Tongue (tissue), 2 donors: Measurements from ENCODE around the gene NMRAL1. TPM values are rescaled to one million over a fixed set of nuclear protein-coding genes. Genes with fewer than 3 reads are reported as not detected.

Source experiments
- DNase-seq: peaks from one replicate; pipeline ENCODE4 v3.0.0-alpha.2; 2015
- total RNA-seq: library from RNA; depleted of rRNA; stranded (reverse); fragments of >200 nt; gene quantifications from one replicate; pipeline ENCODE4 v1.2.3, GENCODE V29; 2014

The NMRAL1 gene
- total RNA-seq, 1 donor from 2014 or later = 27.7 TPM

DNA sequence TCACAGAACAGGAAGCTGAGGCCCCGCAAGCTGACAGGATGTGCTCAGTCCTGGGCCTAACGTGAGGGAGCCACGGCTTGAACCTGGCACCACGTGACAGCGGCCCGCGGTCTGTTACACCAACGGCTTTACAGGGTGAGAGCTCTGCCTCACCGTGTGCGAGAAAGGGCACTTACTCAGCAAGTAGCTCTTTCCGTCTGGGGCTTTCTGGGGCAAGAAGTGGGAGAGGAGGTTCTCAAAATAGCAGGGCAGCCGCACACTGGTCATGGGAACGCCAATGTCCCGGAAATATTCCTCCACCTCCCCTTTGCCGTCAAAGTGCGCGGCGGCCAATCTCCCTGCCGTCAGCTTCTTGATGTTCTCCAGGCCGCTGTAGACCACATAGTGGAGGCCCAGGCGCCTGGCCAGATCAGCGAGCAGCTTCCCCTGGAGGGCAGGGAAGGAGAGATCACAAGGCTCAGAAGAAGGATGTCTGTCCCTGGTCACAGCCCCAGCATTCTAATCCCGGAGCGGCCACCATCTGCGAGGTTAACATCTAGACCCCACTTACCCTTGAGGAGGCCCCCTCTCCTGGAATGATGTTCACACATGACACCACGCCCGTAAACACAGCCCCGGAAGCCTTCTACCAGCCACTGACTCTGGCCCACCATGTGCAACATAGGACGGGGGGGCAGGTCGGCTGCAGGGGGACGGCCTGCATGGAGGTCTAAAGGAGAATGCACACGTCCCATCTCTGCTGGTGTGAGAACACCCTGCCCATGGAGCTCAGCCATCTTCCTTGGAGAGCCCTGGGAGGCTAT, 8.2 kb downstream of the NMRAL1 start:
- DNase-seq = no peak

DNA sequence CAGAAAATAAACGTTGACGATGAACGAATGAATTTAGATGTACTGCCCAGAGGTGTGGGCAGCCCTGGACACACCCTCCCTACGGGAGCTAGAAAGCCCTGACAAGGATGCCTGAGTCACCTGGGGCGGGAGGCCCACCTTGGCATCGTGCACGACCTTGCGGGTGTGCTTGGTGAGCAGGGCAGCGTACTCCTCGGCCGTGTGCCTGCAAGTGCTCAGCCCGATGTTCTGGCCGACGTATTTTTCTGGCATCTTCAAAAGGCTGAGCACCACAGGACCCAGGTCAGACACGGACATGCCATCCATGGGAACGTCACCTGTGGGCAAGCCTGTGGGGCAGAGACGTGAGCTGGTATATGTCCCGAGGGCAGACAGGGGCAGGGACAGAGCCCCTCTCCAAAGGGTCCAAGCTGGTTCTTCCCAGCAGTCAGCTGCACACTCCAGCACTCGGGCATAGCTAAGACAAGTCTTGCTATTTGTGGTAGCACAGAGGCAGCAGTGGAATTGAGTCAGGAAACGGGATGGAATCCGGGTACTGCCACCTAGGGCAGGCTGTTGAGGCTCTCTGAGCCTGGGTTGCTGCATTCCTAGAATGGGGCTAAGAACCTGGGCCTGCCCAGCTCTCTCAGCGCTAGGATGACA, 10.8 kb downstream of the NMRAL1 start:
- no peak for DNase-seq

GRCh38 chr16:4461250-4462085, 13.0 kb downstream of the NMRAL1 start:
- peak; percentile 12 for DNase-seq

GRCh38 chr16:4460936-4461249, 13.5 kb downstream of the NMRAL1 start:
- DNase-seq = no peak

- no peak for DNase-seq
These were observed 18.5 kb downstream of the NMRAL1 start for GRCh38 chr16:4455951-4456350.

DNA sequence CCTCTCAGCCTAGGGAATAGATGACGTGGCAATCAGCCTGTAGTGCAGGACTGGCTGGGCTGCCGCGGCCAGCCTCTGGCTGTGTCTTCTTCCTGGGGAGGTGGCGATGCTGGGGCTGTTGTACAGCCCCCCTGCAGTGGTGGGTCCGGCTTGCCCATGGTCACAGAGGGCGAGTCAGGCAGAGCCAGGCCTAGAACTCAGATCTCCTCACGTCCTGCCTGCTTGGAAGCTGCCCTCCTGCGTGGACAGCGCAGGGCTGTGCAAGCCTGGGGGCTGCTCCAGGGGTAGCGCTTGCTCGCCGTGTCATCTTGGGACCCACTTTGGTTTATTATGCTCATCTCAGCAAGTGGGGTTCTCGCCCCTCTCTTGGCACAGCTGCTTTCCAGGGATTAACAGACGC, 19.3 kb downstream of the NMRAL1 start:
- DNase-seq = no peak

DNA sequence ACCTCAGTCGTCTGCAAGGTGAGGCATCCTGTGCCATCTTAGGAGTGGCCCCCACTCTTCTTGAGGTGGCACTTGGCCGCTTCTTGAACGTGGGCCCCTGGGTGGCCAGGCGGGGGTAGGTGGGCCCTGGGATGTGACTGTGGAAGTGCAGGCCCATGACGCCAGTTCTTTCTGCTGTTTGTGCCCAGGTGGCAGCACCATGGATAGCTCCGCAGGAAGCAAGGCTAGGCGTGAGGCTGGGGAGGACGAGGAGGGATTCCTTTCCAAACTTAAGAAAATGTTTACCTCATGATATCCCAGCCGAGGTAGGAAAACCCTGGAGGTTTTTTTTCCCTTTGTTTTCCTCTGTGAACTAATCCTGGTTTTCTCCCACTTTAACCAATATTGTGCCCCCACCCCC, 19.8 kb downstream of the NMRAL1 start:
- DNase-seq = peak; percentile 69

GRCh38 chr16:4452674-4453073, 21.8 kb downstream of the NMRAL1 start:
- DNase-seq = no peak

DNA sequence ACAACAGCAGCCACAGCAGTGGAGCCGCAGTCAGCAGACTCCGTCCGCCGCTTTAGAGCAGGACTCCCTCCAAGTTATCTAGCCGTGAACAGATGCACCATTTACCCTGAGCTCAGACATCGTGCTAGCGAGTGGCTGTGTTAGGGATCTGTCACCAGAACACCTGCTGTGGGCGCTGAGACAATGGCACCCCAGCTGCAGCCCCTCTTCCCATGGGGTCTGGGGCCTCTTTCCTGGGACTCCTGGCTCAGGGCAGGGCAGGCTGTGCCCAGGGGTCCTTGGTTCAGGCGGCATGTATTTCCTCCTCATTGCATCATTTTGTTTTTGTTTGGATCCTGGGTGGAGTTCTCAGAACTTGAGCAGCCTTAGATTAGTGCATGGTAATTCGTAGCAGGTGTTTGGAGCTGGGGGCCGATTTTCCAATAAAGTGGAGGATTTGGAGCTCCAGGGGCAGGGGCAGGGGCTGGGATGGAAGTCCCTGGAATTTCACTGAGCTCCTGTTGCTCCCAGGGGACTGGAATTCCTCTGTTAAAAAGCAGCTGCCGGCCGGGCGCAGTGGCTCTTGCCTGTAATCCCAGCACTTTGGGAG, 23.4 kb downstream of the NMRAL1 start:
- peak; percentile 93 for DNase-seq

DNA sequence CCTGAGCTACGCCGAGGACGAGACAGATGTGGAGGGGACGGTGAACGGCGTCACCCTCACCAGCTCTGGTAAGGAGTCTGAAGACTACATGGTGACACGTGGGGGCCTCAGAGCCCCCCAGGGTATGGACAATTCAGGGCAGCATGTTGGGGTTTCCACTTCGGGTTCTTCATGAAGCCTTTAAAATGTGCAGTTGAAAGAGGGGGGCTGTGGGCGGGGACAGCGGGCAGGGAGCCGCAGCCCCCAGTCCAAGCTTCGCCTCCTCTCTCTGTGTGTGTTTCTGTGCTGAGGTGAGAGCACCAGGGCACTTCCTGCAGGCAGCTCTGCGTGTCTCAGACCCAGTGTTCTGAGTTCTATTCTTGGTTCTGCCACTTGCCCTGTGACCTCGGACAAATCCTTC, 24.0 kb downstream of the NMRAL1 start:
- no peak for DNase-seq

GRCh38 chr16:4443986-4444385, 30.4 kb downstream of the NMRAL1 start:
- no peak for DNase-seq

DNA sequence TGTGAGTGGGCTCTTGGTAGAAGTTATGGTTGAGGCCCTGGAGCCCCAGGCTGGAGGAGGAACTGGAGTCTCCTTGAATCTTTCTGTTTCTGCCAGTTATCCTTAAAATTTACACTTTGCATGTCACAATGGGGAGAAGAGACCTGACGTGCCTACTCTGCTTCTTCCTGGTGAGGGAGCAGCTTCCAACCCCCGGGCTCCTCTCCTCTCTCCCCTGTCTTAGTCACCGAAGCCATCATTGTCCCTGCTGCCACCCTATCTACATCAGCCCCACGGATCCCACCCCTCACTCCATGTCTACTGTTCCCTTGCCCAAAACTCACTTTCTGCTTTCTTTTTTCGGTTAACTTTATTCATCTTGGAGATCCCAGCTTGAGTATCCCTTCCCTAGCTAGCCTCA, 31.2 kb downstream of the NMRAL1 start:
- no peak for DNase-seq

DNA sequence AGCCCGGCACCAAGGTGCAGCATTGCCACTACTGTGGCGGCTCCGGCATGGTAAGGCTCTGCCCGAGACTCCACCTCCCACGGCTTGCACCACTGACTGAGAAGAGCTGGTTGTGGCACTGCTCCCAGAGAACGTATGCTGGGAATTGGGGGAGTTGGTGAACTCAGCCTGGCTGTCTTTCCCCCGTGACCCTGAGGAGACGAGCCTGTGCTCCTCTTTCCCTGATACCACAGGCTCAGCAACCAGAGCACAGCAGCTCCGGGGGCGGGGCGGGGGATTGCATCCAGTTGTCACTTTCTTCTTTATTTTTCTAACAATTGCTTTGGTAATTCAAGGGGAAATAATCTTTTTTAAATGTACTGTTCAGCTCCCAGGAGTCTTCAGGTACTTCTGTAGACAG, 32.1 kb downstream of the NMRAL1 start:
- no peak for DNase-seq

GRCh38 chr16:4437366-4437765, 37.1 kb downstream of the NMRAL1 start:
- DNase-seq = no peak

GRCh38 chr16:4435337-4436067, 38.9 kb downstream of the NMRAL1 start:
- DNase-seq = no peak

- DNase-seq = no peak
These were observed 40.3 kb downstream of the NMRAL1 start for GRCh38 chr16:4433914-4434787.

GRCh38 chr16:4433228-4433627, 41.2 kb downstream of the NMRAL1 start:
- DNase-seq = no peak

DNA sequence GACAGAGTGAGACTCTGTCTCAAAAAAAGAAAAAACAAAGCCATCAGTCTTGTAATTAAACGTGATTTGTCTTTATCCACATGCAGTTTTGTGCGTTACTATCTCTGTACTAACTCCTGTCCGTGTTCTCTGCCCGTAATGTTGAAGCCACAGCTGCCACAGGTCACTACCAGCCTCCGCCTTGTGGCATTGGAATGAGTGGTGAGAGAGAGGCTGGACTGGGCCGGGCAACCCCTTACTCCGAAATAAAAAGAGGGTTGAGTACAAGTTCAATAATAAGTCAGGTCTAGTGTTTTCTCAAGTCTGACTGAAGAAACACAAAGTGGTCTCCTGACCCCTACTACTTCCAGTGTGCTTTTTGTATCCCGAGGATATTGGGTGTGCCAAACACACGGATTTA, 43.4 kb downstream of the NMRAL1 start:
- DNase-seq = no peak

GRCh38 chr16:4428500-4428899, 45.9 kb downstream of the NMRAL1 start:
- DNase-seq = no peak

DNA sequence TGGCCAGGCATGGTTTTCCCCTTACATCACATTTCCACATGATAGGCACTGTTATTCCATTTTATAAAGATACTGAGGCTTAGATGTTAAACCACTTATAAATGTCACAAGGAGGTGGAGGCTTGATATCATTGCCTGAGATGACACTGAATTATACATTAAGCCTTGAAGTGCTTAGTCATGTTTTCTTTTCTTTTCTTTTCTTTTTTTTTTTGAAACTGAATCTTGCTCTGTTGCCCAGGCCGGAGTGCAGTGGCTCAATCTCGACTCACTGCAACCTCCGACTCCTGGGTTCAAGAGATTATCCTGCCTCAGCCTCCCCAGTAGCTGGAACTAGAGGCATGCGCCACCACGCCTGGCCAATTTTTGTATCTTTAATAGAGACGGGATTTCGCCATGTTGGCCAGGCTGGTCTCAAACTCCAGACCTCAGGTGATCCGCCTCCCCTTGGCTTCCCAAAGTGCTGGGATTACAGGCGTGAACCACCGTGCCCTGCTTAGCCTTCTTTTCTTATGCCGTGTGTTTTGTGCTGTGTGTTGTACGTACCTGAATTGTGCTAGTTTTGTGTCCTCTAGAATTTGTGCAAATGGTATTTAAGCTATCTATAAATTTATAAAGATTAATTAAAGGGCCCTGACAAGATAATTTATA, 47.6 kb downstream of the NMRAL1 start:
- DNase-seq = no peak
